ENCODE data around the gene MT2A.

MT2A gene

GRCh38 chr16:56653218-56653617 lies 44.8 kb downstream of the MT2A start:
- peaks cover 15% of the 10 kb centered on the region for H3K27me3 ChIP-seq (ENCODE audit: insufficient read depth, low read length, poor library complexity)

GRCh38 chr16:56657555-56658326 lies 49.4 kb downstream of the MT2A start, which contains the start of gene MT1F:
Gene MT1F, plus strand, starts transcription at chr16:56657959. Its CDS starts 100 bp downstream, at chr16:56658059.
- Histone ChIP-seq H2BK5ac (ENCODE audit: low read length) (no peak within 1 kb of the TSS), H3K27ac (ENCODE audit: low read depth, low read length) (no peak within 1 kb of the TSS), H4K8ac (ENCODE audit: low read depth, low read length) (no peak within 1 kb of the TSS), H2BK15ac (replicated peaks; ENCODE audit: low read depth) (no peak within 1 kb of the TSS), H3K9ac (ENCODE audit: low read length) (peak within 1 kb of the TSS; percentile 63), H3K79me2 (ENCODE audit: control insufficient read depth, insufficient read depth, low read length) (no peaks in the 10 kb centered on the region), H2BK120ac (ENCODE audit: low read depth, low read length) (no peak within 1 kb of the TSS), H4K5ac (ENCODE audit: low read length) (no peak within 1 kb of the TSS), H3K23ac (ENCODE audit: low read length) (no peak within 1 kb of the TSS), H3K4me3 (ENCODE audit: low read length) (peak within 1 kb of the TSS; percentile 37), H3K36me3 (ENCODE audit: control insufficient read depth, insufficient read depth, low read length) (no peaks in the 10 kb centered on the region), H3K27me3 (ENCODE audit: insufficient read depth, low read length, poor library complexity) (peaks cover 45% of the 10 kb centered on the region), H3K4me2 (ENCODE audit: low read length) (peak within 1 kb of the TSS; percentile 33), H2AK5ac (ENCODE audit: low read length) (no peak within 1 kb of the TSS), H3K56ac (ENCODE audit: low read length) (peak within 1 kb of the TSS; percentile 90), H3K18ac (ENCODE audit: low read length) (no peak within 1 kb of the TSS), H3K79me1 (ENCODE audit: low read length) (no peaks in the 10 kb centered on the region), H3K4ac (ENCODE audit: low read depth, low read length) (no peak within 1 kb of the TSS), H3K4me1 (ENCODE audit: control insufficient read depth, low read depth, low read length) (peaks cover 2% of the 10 kb centered on the region)
- no CpG with 5 or more reads among the region's 46 CpGs for WGBS (ENCODE audit: extremely low coverage, insufficient coverage, low lambda C conversion rate)
- peak; percentile 90 for DNase-seq

More at GRCh38 chr16:56653218-56653617, 44.8 kb downstream of the MT2A start:
- no peak overlapping the region for H3K4me3 ChIP-seq (ENCODE audit: low read length)
- H2BK15ac ChIP-seq (replicated peaks; ENCODE audit: low read depth): no peak overlapping the region
- H3K4ac ChIP-seq (ENCODE audit: low read depth, low read length): no peak overlapping the region
- H2BK120ac ChIP-seq (ENCODE audit: low read depth, low read length): no peak overlapping the region
- no CpG with 5 or more reads among the region's 7 CpGs for WGBS (ENCODE audit: extremely low coverage, insufficient coverage, low lambda C conversion rate)
- H3K79me1 ChIP-seq (ENCODE audit: low read length): no peaks in the 10 kb centered on the region
- H3K79me2 ChIP-seq (ENCODE audit: control insufficient read depth, insufficient read depth, low read length): no peaks in the 10 kb centered on the region
- H2BK5ac ChIP-seq (ENCODE audit: low read length): no peak overlapping the region
- H3K4me2 ChIP-seq (ENCODE audit: low read length): no peak overlapping the region
- H3K9ac ChIP-seq (ENCODE audit: low read length): no peak overlapping the region
- H3K27ac ChIP-seq (ENCODE audit: low read depth, low read length): no peak overlapping the region
- peaks cover 2% of the 10 kb centered on the region for H3K4me1 ChIP-seq (ENCODE audit: control insufficient read depth, low read depth, low read length)
- no peak overlapping the region for H4K8ac ChIP-seq (ENCODE audit: low read depth, low read length)
- no peak overlapping the region for H3K56ac ChIP-seq (ENCODE audit: low read length)
- no peak overlapping the region for H3K18ac ChIP-seq (ENCODE audit: low read length)
- no peaks in the 10 kb centered on the region for H3K36me3 ChIP-seq (ENCODE audit: control insufficient read depth, insufficient read depth, low read length)
- no peak overlapping the region for H3K23ac ChIP-seq (ENCODE audit: low read length)
- DNase-seq: no peak
- H2AK5ac ChIP-seq (ENCODE audit: low read length): no peak overlapping the region
- H4K5ac ChIP-seq (ENCODE audit: low read length): no peak overlapping the region

GRCh38 chr16:56658327-56658875 lies 50.0 kb downstream of the MT2A start:
- peaks cover 49% of the 10 kb centered on the region for H3K27me3 ChIP-seq (ENCODE audit: insufficient read depth, low read length, poor library complexity)
- H2AK5ac ChIP-seq (ENCODE audit: low read length): no peak overlapping the region
- H3K27ac ChIP-seq (ENCODE audit: low read depth, low read length): no peak overlapping the region
- WGBS (ENCODE audit: extremely low coverage, insufficient coverage, low lambda C conversion rate): no CpG with 5 or more reads among the region's 10 CpGs
- no peak overlapping the region for H3K18ac ChIP-seq (ENCODE audit: low read length)
- H3K4me1 ChIP-seq (ENCODE audit: control insufficient read depth, low read depth, low read length): peaks cover 2% of the 10 kb centered on the region
- no peak overlapping the region for H3K9ac ChIP-seq (ENCODE audit: low read length)
- no peak overlapping the region for H2BK15ac ChIP-seq (replicated peaks; ENCODE audit: low read depth)
- H3K56ac ChIP-seq (ENCODE audit: low read length): no peak overlapping the region
- H3K23ac ChIP-seq (ENCODE audit: low read length): no peak overlapping the region
- H3K4ac ChIP-seq (ENCODE audit: low read depth, low read length): no peak overlapping the region
- H4K5ac ChIP-seq (ENCODE audit: low read length): no peak overlapping the region
- peak overlapping the region; percentile 2 for H3K4me2 ChIP-seq (ENCODE audit: low read length)
- H4K8ac ChIP-seq (ENCODE audit: low read depth, low read length): no peak overlapping the region
- no peak overlapping the region for H2BK120ac ChIP-seq (ENCODE audit: low read depth, low read length)
- H3K4me3 ChIP-seq (ENCODE audit: low read length): no peak overlapping the region
- DNase-seq: no peak
- no peaks in the 10 kb centered on the region for H3K79me1 ChIP-seq (ENCODE audit: low read length)
- no peaks in the 10 kb centered on the region for H3K79me2 ChIP-seq (ENCODE audit: control insufficient read depth, insufficient read depth, low read length)
- no peaks in the 10 kb centered on the region for H3K36me3 ChIP-seq (ENCODE audit: control insufficient read depth, insufficient read depth, low read length)
- no peak overlapping the region for H2BK5ac ChIP-seq (ENCODE audit: low read length)
